ENCODE measurements around the gene ANKRD66.

Gene ANKRD66

DNA sequence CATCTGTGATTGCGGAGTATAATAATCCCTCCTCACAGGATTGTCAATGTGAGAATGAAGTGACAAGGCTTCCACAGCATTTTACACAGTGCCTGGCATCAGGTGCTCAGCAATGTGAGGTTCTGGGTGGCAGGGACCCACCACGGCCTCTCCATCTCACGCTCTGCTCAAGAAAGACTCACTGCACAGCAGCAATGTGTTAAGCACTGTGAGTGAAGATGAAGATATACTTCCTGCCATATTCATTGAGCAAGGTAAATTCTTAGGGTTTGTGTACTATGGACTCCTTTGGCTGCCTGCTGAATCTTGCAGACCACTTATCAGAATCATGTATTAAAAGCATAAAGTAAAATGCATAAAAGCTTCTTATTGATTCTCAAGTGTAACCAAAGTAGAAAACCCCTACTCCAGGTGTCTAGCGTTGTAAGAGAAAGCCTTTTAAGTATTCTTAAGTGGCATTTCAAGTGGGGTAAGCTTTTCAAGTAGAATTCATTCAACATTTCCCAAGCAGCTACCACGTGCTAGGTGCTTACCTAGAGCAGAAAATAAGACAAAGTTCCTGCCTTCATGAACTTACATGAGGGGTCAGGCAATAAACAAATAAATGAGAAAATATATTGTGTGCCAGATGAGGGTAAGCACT is 29.5 kb downstream of the ANKRD66 start:
- ChIA-PET CTCF (interaction anchor here (1.3 kb wide), 1 partner anchor 70 kb away, joined by 3 read pairs; no protein-coding TSS in a partner anchor), POLR2A (no interaction called here)
- TF ChIP-seq, protein P1, sequence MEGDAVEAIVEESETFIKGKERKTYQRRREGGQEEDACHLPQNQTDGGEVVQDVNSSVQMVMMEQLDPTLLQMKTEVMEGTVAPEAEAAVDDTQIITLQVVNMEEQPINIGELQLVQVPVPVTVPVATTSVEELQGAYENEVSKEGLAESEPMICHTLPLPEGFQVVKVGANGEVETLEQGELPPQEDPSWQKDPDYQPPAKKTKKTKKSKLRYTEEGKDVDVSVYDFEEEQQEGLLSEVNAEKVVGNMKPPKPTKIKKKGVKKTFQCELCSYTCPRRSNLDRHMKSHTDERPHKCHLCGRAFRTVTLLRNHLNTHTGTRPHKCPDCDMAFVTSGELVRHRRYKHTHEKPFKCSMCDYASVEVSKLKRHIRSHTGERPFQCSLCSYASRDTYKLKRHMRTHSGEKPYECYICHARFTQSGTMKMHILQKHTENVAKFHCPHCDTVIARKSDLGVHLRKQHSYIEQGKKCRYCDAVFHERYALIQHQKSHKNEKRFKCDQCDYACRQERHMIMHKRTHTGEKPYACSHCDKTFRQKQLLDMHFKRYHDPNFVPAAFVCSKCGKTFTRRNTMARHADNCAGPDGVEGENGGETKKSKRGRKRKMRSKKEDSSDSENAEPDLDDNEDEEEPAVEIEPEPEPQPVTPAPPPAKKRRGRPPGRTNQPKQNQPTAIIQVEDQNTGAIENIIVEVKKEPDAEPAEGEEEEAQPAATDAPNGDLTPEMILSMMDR (IDR thresholded peaks at IDR 0.05; ENCODE audit: control extremely low read depth, extremely low read depth, low read depth, missing control alignments), result no peak
- DNase-seq (ENCODE audit: extremely low spot score), result no peak

DNA sequence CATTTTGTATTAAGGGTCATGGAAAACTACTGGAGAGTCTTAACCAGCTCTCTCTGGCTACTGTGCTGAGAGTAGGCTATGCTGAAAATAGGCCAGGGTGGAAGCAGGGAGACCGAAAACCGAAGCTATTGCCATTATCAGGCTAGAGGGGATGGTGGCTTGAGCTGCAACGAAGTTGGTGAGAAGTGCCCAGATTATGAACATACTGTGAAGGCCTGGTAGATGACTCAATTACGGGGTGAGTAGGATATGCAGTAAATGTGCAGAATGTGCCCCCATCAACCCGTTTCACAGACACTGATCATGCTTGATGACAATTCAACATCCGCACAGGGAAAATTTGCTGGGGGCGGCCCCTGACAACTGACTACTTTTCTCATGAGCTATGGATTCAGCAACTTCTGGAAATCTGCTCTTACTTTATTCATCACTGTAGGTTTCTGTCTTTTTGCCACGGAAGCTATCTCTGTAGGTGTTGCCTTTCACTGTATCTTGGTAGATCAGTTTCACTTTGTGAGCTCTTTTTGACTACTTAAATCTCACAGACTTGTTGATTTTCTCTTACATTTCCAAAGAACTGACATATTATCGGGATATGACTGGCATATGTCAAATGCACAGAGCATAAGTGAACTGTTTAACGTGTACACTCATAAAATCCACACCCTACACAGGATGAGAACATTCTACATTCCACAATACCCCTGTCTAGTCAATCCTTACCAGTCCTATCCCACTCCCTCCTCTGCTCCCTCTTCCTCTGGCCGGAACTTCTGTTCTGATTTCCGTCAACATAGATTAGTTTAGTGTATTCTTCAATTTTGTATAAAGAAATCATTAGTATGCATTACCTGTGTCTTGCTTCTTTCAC is 31.0 kb downstream of the ANKRD66 start:
- POLR2A ChIA-PET, result no interaction called here
- DNase-seq (ENCODE audit: extremely low spot score), result no peak
- CTCF ChIA-PET, result interaction anchor here (0.7 to 1.2 kb wide), 3 partner anchors 9 to 409 kb away, joined by 3 to 5 read pairs (median 3); no protein-coding TSS in a partner anchor
- TF ChIP-seq, protein P1 (IDR thresholded peaks at IDR 0.05; ENCODE audit: control extremely low read depth, extremely low read depth, low read depth, missing control alignments), result no peak

DNA sequence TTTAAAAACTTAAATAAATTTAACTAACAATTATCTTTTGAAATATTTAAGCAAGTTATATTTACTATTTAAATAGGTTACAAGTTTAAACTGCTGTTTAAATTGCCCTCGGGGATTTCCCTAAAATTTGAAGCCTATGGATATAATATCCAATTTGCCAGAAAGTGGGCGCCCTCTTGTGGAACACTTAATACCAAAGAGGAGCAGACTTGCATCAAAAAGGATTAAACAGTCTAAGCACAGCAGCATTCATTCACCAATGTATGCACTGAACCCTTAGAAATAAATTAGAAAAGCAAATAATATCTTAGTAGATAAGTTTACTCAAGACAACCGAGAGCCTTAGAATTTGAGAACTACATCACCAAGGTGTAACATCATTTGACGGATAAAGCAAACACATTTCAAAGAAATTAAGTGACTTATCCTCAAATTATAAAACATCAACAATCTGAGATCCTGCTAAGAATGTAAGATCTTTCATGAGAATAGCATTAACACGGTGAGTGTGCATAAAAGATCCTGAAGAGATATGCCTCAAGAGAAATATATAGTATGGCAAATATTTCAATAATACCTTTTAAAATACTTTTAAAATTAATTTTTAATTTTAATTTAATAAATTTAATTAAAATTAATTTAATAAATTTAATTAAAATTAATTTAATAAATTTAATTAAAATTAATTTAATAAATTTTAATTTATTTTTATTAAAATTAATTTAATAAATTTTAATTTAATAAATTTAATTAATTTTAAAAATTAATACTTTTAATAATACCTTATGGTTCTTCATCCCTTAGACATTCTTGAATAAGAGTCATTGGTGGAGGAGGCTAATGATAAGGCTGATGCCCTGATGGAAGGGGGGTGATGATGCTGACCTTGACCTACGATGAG is 35.0 kb downstream of the ANKRD66 start:
- TF ChIP-seq, protein P1 (IDR thresholded peaks at IDR 0.05; ENCODE audit: control extremely low read depth, extremely low read depth, low read depth, missing control alignments), result peak; percentile 35
- CTCF ChIA-PET, result no interaction called here
- peak; percentile 16 for DNase-seq (ENCODE audit: extremely low spot score)
- POLR2A ChIA-PET, result no interaction called here

DNA sequence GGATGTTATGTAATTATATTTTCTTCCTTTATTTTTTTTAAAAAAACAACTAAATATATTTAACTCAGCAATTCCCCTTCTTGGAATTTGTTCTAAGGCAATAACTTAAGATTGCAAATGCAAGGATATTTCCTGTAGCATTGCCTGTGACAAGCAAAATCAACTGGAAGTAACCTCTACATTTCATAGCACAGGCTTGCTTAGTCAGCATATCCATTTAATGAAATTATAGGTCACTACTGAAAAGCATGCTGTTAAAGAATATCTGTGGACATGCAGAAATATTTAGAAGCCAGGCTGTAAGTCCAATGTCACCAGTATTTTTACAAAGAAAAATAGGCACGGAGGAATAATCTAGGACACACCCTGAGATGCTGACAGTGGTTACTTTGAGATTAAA is 37.8 kb downstream of the ANKRD66 start:
- CTCF ChIA-PET, result no interaction called here
- DNase-seq (ENCODE audit: extremely low spot score), result no peak
- TF ChIP-seq, protein P1 (IDR thresholded peaks at IDR 0.05; ENCODE audit: control extremely low read depth, extremely low read depth, low read depth, missing control alignments), result no peak
- POLR2A ChIA-PET, result no interaction called here

DNA sequence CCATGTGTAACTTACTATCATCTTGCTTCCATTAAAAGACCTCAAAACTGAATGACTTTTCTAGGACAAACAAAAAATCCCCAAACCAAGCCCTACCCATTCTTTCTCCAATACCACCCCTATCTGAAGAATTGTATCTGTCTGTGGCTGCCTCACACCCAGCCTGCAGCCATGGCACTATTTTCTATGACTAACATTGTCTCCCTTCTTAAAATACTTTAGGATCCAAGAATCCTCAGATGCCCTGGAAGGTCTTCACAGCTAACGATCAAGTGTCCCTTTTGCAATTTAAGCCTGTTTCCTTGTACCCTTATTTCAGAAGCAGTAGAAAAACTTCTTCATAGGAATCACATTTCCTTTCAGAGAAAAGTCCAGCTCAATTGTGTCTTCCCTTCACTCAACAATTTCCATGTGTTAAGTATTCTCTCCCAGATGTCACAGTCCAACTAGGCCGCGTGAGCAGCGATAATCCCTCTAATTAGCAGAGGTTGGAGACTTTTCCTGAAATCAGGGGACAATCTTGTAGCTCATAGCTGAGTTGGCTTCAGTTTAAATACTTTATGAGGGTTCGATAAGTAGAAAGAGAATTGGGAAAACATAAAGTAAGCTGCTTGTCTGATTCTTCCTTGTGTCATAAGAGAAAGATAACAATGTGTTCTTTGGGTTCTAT is 41.3 kb downstream of the ANKRD66 start:
- CTCF ChIA-PET, result interaction anchor here (1.6 to 1.8 kb wide), 2 partner anchors 10 to 59 kb away, joined by 5 to 6 read pairs; no protein-coding TSS in a partner anchor

More for the DNA sequence above, 41.3 kb downstream of the ANKRD66 start:
- DNase-seq (ENCODE audit: extremely low spot score), result no peak
- POLR2A ChIA-PET, result no interaction called here
- TF ChIP-seq, protein P1 (IDR thresholded peaks at IDR 0.05; ENCODE audit: control extremely low read depth, extremely low read depth, low read depth, missing control alignments), result no peak
